Measurements from ENCODE around the gene ASB1.
"Not testable (repeated sequence)": the region's sequence is repeated elsewhere in the genome, so short reads cannot be mapped to it uniquely, and the experiment has no call there.

The ASB1 gene

DNA sequence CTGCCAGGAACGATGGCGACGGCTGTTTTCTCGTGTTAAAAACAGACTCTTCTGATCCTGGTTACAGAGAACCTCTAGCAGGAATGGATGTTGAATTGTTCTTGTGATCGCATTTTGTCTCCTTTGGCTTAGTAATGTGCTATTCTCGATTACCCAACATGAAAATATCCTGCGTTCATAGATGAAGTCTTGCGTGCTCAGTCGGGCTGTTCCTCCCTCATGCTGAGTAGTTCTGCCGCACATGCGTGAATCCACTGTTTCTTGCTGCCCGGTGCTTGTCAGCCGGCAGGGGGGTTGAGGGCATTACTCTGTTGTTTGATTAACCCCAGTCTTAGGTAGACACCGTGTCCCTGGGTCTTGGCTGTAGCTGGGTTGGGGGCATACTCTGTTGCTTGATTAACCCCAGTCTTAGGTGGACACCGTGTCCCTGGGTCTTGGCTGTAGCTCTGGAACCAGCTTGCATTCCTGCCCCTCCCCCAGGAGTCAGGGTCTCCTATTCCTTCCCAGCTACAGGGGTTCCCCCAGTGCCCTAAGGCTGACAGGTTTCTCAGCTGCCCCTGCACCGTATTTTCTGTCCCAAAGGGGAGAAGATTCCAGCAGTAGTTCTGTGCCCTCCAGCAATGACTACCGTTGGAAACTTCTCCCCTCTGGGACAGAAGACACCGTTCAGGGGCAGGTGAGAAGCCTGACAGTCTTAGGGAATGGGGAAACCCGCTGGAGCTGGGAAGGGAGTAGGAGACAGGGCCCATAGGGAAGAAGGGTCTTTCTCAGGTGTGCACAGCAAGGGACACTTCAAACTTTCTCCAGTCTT is 22.1 kb upstream of the ASB1 start:
- no peak for DNase-seq (ENCODE audit: low spot score)

GRCh38 chr2:238405217-238405555 is 21.5 kb upstream of the ASB1 start:
- not testable (repeated sequence) for DNase-seq (ENCODE audit: low spot score)

DNA sequence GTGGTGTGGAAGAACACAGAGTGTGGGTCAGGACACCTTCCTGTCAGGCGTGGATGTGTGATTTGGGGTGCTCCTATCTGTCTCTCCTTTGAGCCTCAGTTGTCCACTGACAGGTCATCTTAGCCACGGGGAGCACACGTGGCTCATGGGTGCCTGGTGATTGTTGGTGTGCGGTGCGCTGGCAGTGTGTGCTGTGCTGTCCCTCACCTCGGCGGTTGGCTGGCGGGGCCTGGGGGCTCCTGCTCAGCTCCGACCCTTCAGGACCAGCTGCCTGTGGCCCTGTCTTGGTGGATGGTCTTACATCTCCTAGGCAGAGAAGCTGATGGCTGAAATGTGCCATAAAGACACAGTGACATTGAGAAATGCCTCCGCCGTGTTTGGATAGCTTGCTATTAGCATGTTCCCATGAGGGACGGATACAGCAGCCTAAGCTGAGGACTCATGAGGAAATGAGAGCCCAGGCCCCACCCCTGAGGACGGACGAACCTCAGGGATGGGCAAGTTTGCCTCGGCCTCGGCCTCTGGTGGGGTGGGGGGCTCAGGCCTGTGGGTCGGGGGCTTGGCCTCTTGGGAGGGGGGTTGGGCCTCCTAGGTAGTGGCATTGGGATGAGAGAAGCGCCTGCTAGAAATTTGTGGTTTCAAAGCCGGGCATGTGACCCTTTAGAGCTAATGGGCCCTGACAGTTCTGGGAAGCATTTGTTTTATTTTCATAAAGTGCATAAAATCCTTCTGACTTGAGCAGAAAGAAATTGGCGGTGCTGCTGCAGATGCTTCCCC is 20.3 kb upstream of the ASB1 start:
- DNase-seq (ENCODE audit: low spot score), result no peak

DNA sequence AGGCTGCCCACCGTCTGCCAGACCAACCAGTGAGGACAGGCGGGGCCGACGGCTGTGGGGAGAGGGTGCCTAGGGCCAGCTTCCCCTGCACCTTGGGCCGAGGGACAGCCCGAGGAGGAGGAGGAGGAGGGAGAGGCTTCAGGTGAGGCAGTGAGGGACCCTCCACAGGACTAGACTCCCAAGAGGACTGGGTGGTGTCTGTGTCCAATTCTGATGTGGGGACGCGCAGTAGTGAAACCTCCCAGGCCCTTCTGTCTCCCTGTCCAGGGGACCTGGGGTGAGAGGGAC is 19.8 kb upstream of the ASB1 start:
- no peak for DNase-seq (ENCODE audit: low spot score)

- no peak for DNase-seq (ENCODE audit: low spot score)
Observed at GRCh38 chr2:238407566-238407965, 19.2 kb upstream of the ASB1 start.

- no peak for DNase-seq (ENCODE audit: low spot score)
Observed at GRCh38 chr2:238408615-238409340, 17.9 kb upstream of the ASB1 start.

DNA sequence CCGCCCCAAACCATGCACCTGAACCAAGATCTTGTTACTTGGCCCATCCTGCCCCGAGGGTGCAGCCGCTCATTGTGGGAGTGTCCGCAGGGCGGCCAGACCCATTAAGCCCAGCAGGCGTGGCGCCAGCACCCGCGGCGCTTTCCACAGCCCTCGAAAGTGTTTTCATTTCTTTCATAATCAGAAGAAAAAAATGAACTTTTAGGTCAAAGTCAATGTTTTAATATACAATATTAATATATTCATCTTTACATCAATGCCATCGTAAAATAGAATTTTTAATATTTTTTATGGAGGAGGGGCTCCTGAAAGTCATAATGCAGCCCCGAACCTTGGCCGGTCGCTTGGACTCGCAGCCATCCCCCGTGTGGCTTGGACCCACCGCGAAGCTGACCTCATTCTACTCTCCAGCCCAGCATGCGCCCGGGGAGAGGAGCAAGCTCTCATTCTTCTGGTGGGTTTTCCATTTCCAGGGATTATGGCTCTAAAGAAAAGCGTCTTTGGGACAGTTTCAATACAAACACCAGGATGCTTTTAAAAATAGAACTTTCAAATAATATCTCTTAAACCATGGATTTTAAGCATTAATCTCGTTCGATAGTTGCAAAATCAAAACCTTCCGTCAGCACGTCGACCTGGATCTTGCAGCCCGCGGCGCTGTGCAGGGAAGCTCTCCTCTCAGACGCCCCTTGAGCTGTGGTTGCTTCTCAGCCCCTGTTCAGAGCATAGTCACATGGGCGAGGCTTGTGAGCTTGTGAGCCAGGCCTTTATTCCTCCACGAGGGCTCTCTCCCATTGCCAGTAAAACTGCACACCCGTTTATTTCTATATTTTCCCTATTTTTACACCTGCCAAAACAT is 17.2 kb upstream of the ASB1 start:
- DNase-seq (ENCODE audit: low spot score), result no peak

- DNase-seq (ENCODE audit: low spot score), result no peak
Observed at GRCh38 chr2:238412067-238412767, 14.5 kb upstream of the ASB1 start.

DNA sequence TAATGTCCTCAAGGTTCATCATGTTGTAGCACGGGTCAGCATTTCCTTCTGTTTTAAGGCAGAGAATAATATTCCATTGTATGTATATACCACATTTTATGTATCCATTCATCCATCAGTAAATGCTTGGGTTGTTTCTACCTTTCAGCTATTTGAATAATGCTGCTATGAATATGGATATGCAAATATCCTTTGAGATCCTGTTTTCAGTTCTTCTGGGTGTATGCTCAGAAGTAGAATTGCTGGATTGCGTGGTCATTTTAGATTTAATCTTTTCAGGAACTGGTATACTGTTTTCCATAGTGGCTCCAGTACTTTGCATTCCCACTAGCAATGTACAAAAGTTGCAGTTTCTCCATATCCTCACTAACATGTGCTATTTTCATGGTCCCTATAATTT is 13.4 kb upstream of the ASB1 start:
- no peak for DNase-seq (ENCODE audit: low spot score)

DNA sequence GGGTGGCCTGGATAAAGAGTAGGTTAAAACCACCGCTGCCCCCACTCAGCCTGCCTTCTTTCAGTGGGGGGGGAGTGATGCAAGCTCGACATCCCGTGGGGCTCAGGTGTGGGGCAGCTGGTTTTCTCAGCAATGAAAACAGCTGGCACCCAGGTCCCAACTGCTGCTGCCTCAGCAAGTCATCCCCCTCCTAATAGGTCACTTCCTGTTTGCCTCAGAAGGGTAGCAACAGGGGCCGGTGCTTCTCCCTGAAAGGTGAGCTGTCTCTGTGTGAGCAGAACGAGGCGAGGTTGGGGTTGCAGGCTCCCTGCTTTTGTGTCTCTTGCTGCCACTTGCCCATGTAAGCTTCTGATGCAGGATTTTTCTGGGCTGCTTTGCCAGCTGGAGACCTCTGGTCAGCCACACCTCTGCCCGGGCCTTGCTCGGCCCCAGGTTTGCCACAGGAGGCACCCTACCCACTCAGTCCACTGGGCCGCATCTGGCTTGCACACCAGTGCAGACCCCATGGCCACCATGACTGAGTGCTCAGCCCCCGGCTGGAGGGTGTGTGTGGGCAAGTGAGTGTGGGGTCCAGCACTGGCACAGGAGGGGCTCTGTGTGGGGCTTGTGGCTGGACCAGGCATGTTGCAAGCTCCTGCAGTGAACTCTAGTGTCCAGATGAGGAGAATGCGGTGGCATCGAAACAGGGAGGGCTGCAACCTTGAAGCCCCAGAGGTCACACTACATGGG is 11.5 kb upstream of the ASB1 start:
- no peak for DNase-seq (ENCODE audit: low spot score)

GRCh38 chr2:238415893-238416292 is 10.8 kb upstream of the ASB1 start:
- DNase-seq (ENCODE audit: low spot score), result no peak

DNA sequence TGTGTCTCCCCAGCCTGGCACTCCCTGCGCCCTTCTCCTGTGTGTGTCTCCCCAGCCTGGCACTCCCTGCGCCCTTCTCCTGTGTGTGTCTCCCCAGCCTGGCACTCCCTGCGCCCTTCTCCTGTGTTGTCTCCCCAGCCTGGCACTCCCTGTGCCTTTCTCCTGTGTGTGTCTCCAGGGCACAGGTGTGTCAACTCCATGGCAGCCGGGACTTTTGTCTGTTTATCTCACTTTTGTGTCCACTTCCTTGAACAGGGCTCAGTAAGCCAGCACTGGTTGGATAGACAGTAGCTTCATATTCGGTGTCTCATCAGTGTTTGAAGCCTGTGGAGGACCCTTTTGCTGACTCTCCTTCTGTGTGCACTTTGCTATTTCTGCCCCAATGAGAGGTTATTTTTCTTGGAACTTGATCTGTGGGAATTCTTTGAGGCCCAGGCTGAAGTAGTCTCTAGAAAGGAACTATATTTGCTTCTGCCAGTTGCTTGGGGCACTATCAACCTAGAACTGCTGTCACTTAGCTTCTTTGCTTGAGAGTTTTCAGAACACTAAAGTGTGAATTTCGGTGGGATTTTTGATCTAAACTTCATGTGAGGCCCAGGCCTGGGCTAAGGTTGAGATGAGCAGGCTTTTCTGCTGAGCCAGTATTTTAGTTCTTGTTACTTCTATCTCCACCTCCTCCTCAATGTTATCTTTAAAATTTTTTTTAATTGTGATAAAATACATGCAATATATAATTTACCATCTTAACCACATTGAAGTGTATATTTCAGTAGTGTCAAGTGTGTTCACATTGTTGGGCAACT is 8.3 kb upstream of the ASB1 start:
- DNase-seq (ENCODE audit: low spot score), result no peak

GRCh38 chr2:238418999-238419546 is 7.7 kb upstream of the ASB1 start:
- DNase-seq (ENCODE audit: low spot score), result no peak

GRCh38 chr2:238420442-238420841 is 6.3 kb upstream of the ASB1 start:
- DNase-seq (ENCODE audit: low spot score), result no peak

GRCh38 chr2:238420878-238421694 is 5.6 kb upstream of the ASB1 start:
- no peak for DNase-seq (ENCODE audit: low spot score)

- no peak for DNase-seq (ENCODE audit: low spot score)
Observed at GRCh38 chr2:238421695-238422035, 5.1 kb upstream of the ASB1 start.

DNA sequence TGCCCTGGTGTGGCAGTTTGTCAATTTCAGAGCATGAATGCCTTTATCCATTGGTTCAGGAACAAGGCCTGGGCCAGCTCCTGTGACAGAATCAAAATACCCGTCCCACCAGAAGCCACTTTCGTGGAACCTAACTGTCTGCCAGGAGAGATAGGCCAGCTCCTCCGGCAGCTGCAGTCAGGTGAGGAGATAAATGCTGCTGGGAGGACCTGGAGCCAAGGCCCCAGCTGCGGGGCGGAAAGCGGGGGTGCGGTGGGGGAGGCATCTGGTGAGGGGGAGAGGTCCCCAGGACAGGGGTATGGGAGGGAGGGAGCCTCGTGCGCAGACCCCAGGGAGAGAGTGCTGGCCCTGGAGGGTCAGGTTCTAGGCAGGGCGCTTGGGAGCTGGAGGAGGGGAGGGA is 4.4 kb upstream of the ASB1 start:
- no peak for DNase-seq (ENCODE audit: low spot score)

DNA sequence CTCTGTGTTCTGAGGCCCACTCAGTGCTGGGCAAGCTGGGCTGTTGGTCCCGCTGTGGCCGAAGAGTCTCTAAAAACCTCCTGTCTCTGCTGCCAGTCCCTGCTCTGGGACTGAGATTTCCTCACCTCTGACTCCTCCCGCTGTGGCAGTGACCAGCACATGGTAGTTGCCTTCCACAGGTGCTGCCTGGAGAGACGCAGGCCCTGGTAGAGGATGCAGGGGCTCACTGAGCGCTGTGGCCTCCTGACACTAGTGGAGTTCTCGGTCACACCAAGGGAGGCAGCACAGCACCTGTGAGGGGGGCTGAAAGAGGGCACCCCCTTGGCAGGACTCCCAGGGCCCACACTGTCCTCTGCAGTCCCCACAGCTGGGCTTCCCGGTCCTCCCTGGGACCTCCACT is 3.8 kb upstream of the ASB1 start:
- no peak for DNase-seq (ENCODE audit: low spot score)
